ENCODE measurements around the gene RCVRN.

GRCh38 chr17:9929871-9930270, 24.8 kb upstream of the RCVRN start:
- no peak for TF ChIP-seq CTCF (IDR thresholded peaks at IDR 0.05; ENCODE audit: insufficient read depth, low read length, poor library complexity, severe bottlenecking)
- TF ChIP-seq EZH2phosphoT487 (conservative IDR thresholded peaks at IDR 0.05; ENCODE audit: low read length) = no peak
